ENCODE data around the gene ABRAXAS1. TPM values are rescaled to one million over a fixed set of nuclear protein-coding genes. Genes with fewer than 3 reads are reported as not detected.

Gene ABRAXAS1
- total RNA-seq, 1 experiment from 2014 or later, result 17.6 TPM

DNA sequence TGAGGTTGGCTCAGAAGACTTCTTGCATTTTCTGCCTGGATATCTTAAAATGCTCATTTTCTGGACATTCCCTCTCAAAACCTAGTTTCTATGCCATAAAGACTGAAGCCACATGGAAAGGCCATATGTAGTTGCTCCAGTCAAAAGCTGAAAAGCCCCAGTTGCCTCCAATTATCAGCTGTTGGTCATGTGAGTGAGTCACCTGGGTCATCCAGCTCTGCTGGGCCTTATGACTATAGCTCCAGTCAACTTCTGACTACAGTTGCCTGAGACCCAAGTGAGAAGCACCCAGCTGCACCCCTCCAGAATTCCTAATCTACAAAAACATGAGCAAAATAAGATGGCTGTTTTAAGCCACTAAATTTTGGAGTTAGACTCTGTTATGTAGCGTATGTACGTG is 71.2 kb downstream of the ABRAXAS1 start:
- no TSS peak for BruUV-seq (replicated peaks)
- Histone ChIP-seq H3K27ac (ENCODE audit: low read depth, low read length, poor library complexity, severe bottlenecking) (no peak overlapping the region), H3K36me3 (ENCODE audit: insufficient read depth, low read length, poor library complexity, severe bottlenecking) (no peaks in the 10 kb centered on the region), H3K9me3 (ENCODE audit: low read depth, low read length, poor library complexity, severe bottlenecking) (no peaks in the 10 kb centered on the region), H3K4me3 (ENCODE audit: low read depth, low read length, poor library complexity, severe bottlenecking) (no peak overlapping the region), H3K4me1 (ENCODE audit: insufficient read depth, low read length, poor library complexity, severe bottlenecking) (no peaks in the 10 kb centered on the region), H3K27me3 (replicated peaks; ENCODE audit: insufficient read depth, low read depth, low read length, poor library complexity) (no peaks in the 10 kb centered on the region)
- CTCF ChIA-PET, result no interaction called here
- TF ChIP-seq, protein P1, sequence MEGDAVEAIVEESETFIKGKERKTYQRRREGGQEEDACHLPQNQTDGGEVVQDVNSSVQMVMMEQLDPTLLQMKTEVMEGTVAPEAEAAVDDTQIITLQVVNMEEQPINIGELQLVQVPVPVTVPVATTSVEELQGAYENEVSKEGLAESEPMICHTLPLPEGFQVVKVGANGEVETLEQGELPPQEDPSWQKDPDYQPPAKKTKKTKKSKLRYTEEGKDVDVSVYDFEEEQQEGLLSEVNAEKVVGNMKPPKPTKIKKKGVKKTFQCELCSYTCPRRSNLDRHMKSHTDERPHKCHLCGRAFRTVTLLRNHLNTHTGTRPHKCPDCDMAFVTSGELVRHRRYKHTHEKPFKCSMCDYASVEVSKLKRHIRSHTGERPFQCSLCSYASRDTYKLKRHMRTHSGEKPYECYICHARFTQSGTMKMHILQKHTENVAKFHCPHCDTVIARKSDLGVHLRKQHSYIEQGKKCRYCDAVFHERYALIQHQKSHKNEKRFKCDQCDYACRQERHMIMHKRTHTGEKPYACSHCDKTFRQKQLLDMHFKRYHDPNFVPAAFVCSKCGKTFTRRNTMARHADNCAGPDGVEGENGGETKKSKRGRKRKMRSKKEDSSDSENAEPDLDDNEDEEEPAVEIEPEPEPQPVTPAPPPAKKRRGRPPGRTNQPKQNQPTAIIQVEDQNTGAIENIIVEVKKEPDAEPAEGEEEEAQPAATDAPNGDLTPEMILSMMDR (conservative IDR thresholded peaks at IDR 0.05; ENCODE audit: low read depth, low read length), result no peak
- TF ChIP-seq EZH2 (IDR thresholded peaks at IDR 0.05; ENCODE audit: borderline replicate concordance, low read depth, low read length, poor library complexity, severe bottlenecking), result no peak
- no peak for DNase-seq (ENCODE audit: low spot score)
- intact Hi-C loops (cut with micrococcal nuclease; ENCODE audit: unreplicated experiment), result no loop called here
- POLR2A ChIA-PET (ENCODE audit: low non-redundant PET), result no interaction called here

Other genes with a start within 250 kb of the ABRAXAS1 start
- gene COQ2, start 200.3 kb downstream of the ABRAXAS1 start, total RNA-seq (2021), result 12.6 and 15.3 TPM in 2 replicates
- 0.84 and 1.2 TPM in 2 replicates for gene HPSE, start 150.3 kb downstream of the ABRAXAS1 start, total RNA-seq (2021)
- gene HELQ, start 29.3 kb downstream of the ABRAXAS1 start, total RNA-seq (2021), result 6.6 and 11.5 TPM in 2 replicates
- gene MRPS18C, start 29.0 kb downstream of the ABRAXAS1 start, total RNA-seq (2021), result 49.4 and 51.4 TPM in 2 replicates
- gene GPAT3, start 51.0 kb upstream of the ABRAXAS1 start, total RNA-seq (2021), result 0.74 and 1.2 TPM in 2 replicates

All from A673 (cell line).